Neural cell (in vitro differentiated cells): Measurements from ENCODE around the gene SCYL3. TPM values are rescaled to one million over a fixed set of nuclear protein-coding genes. Genes with fewer than 3 reads are reported as not detected.

Experiments used
- H2AFZ ChIP-seq: fragments of 200-600, 300-800 bp; sonication (generic), shearing (Covaris generic); 2 replicates; pipeline ENCODE4 v1.6.0; 2014; ENCODE audit warnings: low read depth, mild to moderate bottlenecking, antibody characterized with exemption, low read length, moderate library complexity
- H3F3A ChIP-seq: fragments of 200-600 bp; shearing (Covaris generic); 2 replicates; pipeline ENCODE4 v1.6.1; 2016; ENCODE audit warnings: mild to moderate bottlenecking, moderate library complexity, mixed read lengths, antibody characterized with exemption, low read length; ENCODE audit not compliant: insufficient read depth, poor library complexity, severe bottlenecking
- H3K27ac ChIP-seq: fragments of 200-600, 300-800 bp; sonication (generic), shearing (Covaris generic); 2 replicates; pipeline ENCODE4 v1.5.1; 2014; ENCODE audit warnings: mild to moderate bottlenecking, low read length, moderate library complexity
- H3K27me3 ChIP-seq: fragments of 300-800, 200-600 bp; sonication (generic), shearing (Covaris generic); 2 replicates; pipeline ENCODE4 v1.6.0; 2014; ENCODE audit warnings: mild to moderate bottlenecking, low read depth, low read length, moderate library complexity; ENCODE audit not compliant: insufficient read depth
- H3K36me3 ChIP-seq: fragments of 300-800, 200-600 bp; sonication (generic), shearing (Covaris generic); 2 replicates; pipeline ENCODE4 v1.5.1; 2014; ENCODE audit warnings: mild to moderate bottlenecking, antibody characterized with exemption, low read length, moderate library complexity; ENCODE audit not compliant: insufficient read depth
- H3K4me2 ChIP-seq: fragments of 300-800, 200-600 bp; sonication (generic), shearing (Covaris generic); 2 replicates; pipeline ENCODE4 v1.6.0; 2014; ENCODE audit warnings: mild to moderate bottlenecking, low read length
- H3K4me3 ChIP-seq: fragments of 300-800, 200-600 bp; sonication (generic), shearing (Covaris generic); 2 replicates; pipeline ENCODE4 v1.5.1; 2014; ENCODE audit warnings: mild to moderate bottlenecking, low read length, moderate library complexity
- H3K79me2 ChIP-seq: fragments of 200-600 bp; shearing (Covaris generic); replicated peaks from 2 replicates; pipeline ENCODE4 v1.6.0; 2014; ENCODE audit warnings: mild to moderate bottlenecking, low read length, moderate library complexity; ENCODE audit not compliant: insufficient read depth
- H3K9ac ChIP-seq: fragments of 300-800, 200-600 bp; sonication (generic), shearing (Covaris generic); 2 replicates; pipeline ENCODE4 v1.6.1; 2016; ENCODE audit warnings: mild to moderate bottlenecking, low read length, mixed read lengths
- H3K9me2 ChIP-seq: fragments of 200-600 bp; shearing (Covaris generic); 2 replicates; pipeline ENCODE4 v1.6.1; 2016; ENCODE audit warnings: mild to moderate bottlenecking, low read length, mixed read lengths; ENCODE audit not compliant: insufficient read depth
- H3K9me3 ChIP-seq: fragments of 200-600, 300-800 bp; sonication (generic), shearing (Covaris generic); 2 replicates; pipeline ENCODE4 v1.6.1; 2016; ENCODE audit warnings: mild to moderate bottlenecking, mixed run types, low read length, moderate library complexity, mixed read lengths
- H4K20me1 ChIP-seq: fragments of 200-600 bp; shearing (Covaris generic); 2 replicates; pipeline ENCODE4 v1.6.1; 2016; ENCODE audit warnings: mild to moderate bottlenecking, mixed run types; ENCODE audit not compliant: insufficient read depth
- EP300 ChIP-seq: fragments of 450-650 bp; conservative IDR thresholded peaks from 2 replicates; pipeline ENCODE4 v1.6.1; 2014; ENCODE audit warnings: antibody characterized with exemption, mild to moderate bottlenecking, moderate library complexity; ENCODE audit not compliant: poor library complexity, severe bottlenecking
- EZH2 ChIP-seq: fragments of 200-600, 300-800 bp; shearing (Covaris generic), sonication (generic); IDR thresholded peaks from 2 replicates; pipeline ENCODE4 v1.6.1; 2014; ENCODE audit warnings: antibody characterized with exemption, low read length, borderline replicate concordance, mild to moderate bottlenecking; ENCODE audit not compliant: insufficient read depth, poor library complexity, severe bottlenecking
- MXI1 ChIP-seq: fragments of 450-650 bp; conservative IDR thresholded peaks from 2 replicates; pipeline ENCODE4 v1.6.1; 2014; ENCODE audit warnings: antibody characterized with exemption, mild to moderate bottlenecking; ENCODE audit not compliant: poor library complexity, severe bottlenecking
- POLR2AphosphoS5 ChIP-seq: IDR thresholded peaks from 2 replicates; pipeline ENCODE4 v1.6.1; 2012
- RAD21 ChIP-seq: fragments of 450-650 bp; conservative IDR thresholded peaks from 2 replicates; pipeline ENCODE4 v1.6.1; 2014; ENCODE audit warnings: antibody characterized with exemption, mild to moderate bottlenecking, moderate library complexity
- SMC3 ChIP-seq: fragments of 450-650 bp; conservative IDR thresholded peaks from 2 replicates; pipeline ENCODE4 v1.6.1; 2014; ENCODE audit warnings: antibody characterized with exemption, mild to moderate bottlenecking, moderate library complexity; ENCODE audit not compliant: poor library complexity
- TAF1 ChIP-seq: IDR thresholded peaks from 2 replicates; pipeline ENCODE4 v1.6.1; 2012; ENCODE audit warnings: low read depth
- polyA plus RNA-seq: library from polyadenylated mRNA; depleted of rRNA; stranded (reverse); fragments of >200 nt; gene quantifications from 2 replicates; pipeline ENCODE4 v1.2.3, GENCODE V29; 2014
- TF ChIP-seq, protein P1 (sequence below): IDR thresholded peaks from 2 replicates; pipeline ENCODE4 v1.6.1; 2012; ENCODE audit warnings: borderline replicate concordance
- TF ChIP-seq, protein P2 (sequence below): fragments of 450-650 bp; IDR thresholded peaks from 2 replicates; pipeline ENCODE4 v1.5.1; 2014; ENCODE audit warnings: antibody characterized with exemption, mild to moderate bottlenecking, moderate library complexity; ENCODE audit not compliant: poor library complexity, severe bottlenecking

The SCYL3 gene
- polyA plus RNA-seq, 1 donor from 2014 or later = 13.1 TPM

DNA sequence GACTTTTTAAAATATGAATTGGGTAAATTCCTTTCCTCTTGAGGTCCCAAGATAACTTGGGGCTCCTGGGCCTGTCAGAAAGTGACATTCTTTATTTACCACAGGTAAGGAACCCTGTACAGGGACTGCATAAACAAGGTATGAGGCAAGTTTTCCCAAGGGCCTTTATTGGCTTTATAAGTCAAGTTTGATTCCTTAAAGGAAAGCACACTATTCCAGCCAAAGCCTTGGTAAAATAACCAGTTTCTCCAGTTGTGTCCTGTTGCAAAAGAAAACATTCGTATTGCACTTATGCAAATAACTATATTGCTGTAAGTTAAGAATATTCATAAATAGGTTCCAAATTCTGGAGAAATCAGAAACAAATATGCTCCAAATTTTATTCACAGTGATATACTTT lies 77.1 kb downstream of the SCYL3 start:
- Histone ChIP-seq H3K9me2 (no peaks in the 10 kb centered on the region), H3K27ac (no peak overlapping the region), H2AFZ (no peak overlapping the region), H3K9ac (no peak overlapping the region), H3K9me3 (no peaks in the 10 kb centered on the region), H3K79me2 (no peaks in the 10 kb centered on the region), H4K20me1 (no peaks in the 10 kb centered on the region), H3K27me3 (no peaks in the 10 kb centered on the region), H3K36me3 (no peaks in the 10 kb centered on the region), H3K4me3 (no peak overlapping the region), H3F3A (no peaks in the 10 kb centered on the region), H3K4me2 (no peak overlapping the region)
- TF ChIP-seq TAF1 (no peak), SMC3 (no peak), EP300 (no peak), POLR2AphosphoS5 (no peak), MXI1 (no peak), EZH2 (no peak), RAD21 (no peak)
- TF ChIP-seq, protein P1, sequence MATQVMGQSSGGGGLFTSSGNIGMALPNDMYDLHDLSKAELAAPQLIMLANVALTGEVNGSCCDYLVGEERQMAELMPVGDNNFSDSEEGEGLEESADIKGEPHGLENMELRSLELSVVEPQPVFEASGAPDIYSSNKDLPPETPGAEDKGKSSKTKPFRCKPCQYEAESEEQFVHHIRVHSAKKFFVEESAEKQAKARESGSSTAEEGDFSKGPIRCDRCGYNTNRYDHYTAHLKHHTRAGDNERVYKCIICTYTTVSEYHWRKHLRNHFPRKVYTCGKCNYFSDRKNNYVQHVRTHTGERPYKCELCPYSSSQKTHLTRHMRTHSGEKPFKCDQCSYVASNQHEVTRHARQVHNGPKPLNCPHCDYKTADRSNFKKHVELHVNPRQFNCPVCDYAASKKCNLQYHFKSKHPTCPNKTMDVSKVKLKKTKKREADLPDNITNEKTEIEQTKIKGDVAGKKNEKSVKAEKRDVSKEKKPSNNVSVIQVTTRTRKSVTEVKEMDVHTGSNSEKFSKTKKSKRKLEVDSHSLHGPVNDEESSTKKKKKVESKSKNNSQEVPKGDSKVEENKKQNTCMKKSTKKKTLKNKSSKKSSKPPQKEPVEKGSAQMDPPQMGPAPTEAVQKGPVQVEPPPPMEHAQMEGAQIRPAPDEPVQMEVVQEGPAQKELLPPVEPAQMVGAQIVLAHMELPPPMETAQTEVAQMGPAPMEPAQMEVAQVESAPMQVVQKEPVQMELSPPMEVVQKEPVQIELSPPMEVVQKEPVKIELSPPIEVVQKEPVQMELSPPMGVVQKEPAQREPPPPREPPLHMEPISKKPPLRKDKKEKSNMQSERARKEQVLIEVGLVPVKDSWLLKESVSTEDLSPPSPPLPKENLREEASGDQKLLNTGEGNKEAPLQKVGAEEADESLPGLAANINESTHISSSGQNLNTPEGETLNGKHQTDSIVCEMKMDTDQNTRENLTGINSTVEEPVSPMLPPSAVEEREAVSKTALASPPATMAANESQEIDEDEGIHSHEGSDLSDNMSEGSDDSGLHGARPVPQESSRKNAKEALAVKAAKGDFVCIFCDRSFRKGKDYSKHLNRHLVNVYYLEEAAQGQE = no peak
- TF ChIP-seq, protein P2, sequence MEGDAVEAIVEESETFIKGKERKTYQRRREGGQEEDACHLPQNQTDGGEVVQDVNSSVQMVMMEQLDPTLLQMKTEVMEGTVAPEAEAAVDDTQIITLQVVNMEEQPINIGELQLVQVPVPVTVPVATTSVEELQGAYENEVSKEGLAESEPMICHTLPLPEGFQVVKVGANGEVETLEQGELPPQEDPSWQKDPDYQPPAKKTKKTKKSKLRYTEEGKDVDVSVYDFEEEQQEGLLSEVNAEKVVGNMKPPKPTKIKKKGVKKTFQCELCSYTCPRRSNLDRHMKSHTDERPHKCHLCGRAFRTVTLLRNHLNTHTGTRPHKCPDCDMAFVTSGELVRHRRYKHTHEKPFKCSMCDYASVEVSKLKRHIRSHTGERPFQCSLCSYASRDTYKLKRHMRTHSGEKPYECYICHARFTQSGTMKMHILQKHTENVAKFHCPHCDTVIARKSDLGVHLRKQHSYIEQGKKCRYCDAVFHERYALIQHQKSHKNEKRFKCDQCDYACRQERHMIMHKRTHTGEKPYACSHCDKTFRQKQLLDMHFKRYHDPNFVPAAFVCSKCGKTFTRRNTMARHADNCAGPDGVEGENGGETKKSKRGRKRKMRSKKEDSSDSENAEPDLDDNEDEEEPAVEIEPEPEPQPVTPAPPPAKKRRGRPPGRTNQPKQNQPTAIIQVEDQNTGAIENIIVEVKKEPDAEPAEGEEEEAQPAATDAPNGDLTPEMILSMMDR = no peak

DNA sequence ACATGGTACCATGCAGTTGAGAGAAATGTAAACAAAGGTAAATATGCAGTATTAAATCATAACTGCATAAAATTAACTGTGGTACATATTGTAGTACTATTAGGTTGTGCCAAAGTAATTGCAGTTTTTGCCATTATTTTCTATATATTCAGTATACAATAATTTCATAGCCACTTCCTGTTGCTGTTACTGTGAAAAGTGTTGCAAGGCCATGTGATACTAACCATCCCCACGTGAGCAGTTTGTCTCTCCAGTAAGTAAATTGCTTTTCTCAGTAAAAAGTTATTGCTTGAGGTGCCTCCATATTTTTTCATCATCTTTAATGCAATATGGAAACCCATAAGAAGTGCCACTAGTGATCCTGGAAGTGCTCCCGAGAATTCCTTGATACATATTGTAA lies 79.4 kb downstream of the SCYL3 start:
- TF ChIP-seq EP300 = no peak
- TF ChIP-seq RAD21 = no peak
- no peak for TF ChIP-seq POLR2AphosphoS5
- no peak for TF ChIP-seq TAF1
- no peak for TF ChIP-seq EZH2
- TF ChIP-seq, protein P2 = no peak
- no peak for TF ChIP-seq MXI1
- no peak for TF ChIP-seq SMC3
- TF ChIP-seq, protein P1 = no peak
- H3K36me3 ChIP-seq = no peaks in the 10 kb centered on the region
- no peak overlapping the region for H3K4me2 ChIP-seq
- H3F3A ChIP-seq = no peaks in the 10 kb centered on the region
- H3K4me3 ChIP-seq = no peak overlapping the region
- no peaks in the 10 kb centered on the region for H3K27me3 ChIP-seq
- no peak overlapping the region for H2AFZ ChIP-seq
- H3K9me3 ChIP-seq = no peaks in the 10 kb centered on the region
- H3K9me2 ChIP-seq = no peaks in the 10 kb centered on the region
- H4K20me1 ChIP-seq = no peaks in the 10 kb centered on the region
- no peak overlapping the region for H3K9ac ChIP-seq
- no peaks in the 10 kb centered on the region for H3K79me2 ChIP-seq
- no peak overlapping the region for H3K27ac ChIP-seq
